WERI-Rb-1 (cell line): ENCODE data around the gene TCP11.

Experiments used
- DNase-seq: peaks from one replicate; pipeline ENCODE4 v3.0.0-alpha.2; 2020
- H3K27ac ChIP-seq: fragments of 250-450 bp; sonication (Bioruptor Pico); 2 replicates; pipeline ENCODE4 v1.5.1; 2020; ENCODE audit warnings: mild to moderate bottlenecking, moderate library complexity
- H3K27me3 ChIP-seq: fragments of 250-450 bp; sonication (Bioruptor Pico); 2 replicates; pipeline ENCODE4 v1.5.1; 2021; ENCODE audit warnings: mild to moderate bottlenecking, low read depth, moderate library complexity; ENCODE audit not compliant: insufficient read depth, severe bottlenecking
- H3K36me3 ChIP-seq: fragments of 250-450 bp; sonication (Bioruptor Pico); 2 replicates; pipeline ENCODE4 v1.5.1; 2020; ENCODE audit warnings: mild to moderate bottlenecking, moderate library complexity
- H3K4me3 ChIP-seq: 2 replicates; pipeline ENCODE4 v1.5.1; 2011; ENCODE audit warnings: low read depth, mild to moderate bottlenecking, control low read depth, low read length
- H3K9me3 ChIP-seq: fragments of 250-450 bp; sonication (Bioruptor Pico); 2 replicates; pipeline ENCODE4 v1.5.1; 2021; ENCODE audit warnings: mild to moderate bottlenecking, moderate library complexity; ENCODE audit not compliant: severe bottlenecking
- CTCF ChIP-seq: IDR thresholded peaks from 2 replicates; pipeline ENCODE4 v1.5.1; 2011; ENCODE audit warnings: low read depth, mild to moderate bottlenecking, control low read depth, inconsistent platforms, low read length

TCP11 gene

GRCh38 chr6:35176301-35177024, 35.3 kb upstream of the TCP11 start:
- no peak for DNase-seq
- TF ChIP-seq CTCF = no peak
- Histone ChIP-seq H3K27me3 (no peaks in the 10 kb centered on the region), H3K27ac (no peak overlapping the region), H3K4me3 (no peak overlapping the region), H3K36me3 (no peaks in the 10 kb centered on the region), H3K9me3 (no peaks in the 10 kb centered on the region)

GRCh38 chr6:35174501-35174900, 33.4 kb upstream of the TCP11 start:
- Histone ChIP-seq H3K27ac (no peak overlapping the region), H3K27me3 (no peaks in the 10 kb centered on the region), H3K4me3 (no peak overlapping the region), H3K9me3 (no peaks in the 10 kb centered on the region), H3K36me3 (no peaks in the 10 kb centered on the region)
- no peak for TF ChIP-seq CTCF
- DNase-seq = no peak

DNA sequence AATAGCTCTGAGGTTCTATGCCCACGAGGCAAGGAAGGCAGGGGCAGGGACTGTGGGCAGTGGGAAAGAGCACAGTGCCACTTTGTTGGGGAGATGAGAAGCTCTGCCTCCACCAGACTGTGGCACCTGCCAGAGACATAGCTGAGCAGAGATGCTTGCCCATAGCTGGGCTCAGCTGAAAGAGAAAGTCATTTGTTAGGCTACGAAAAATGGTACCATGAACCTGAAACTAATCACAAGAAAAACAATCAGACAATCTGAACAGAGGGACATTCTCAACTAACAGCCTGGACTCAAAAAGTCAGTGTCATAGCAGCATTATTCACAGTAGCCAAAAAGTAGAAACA, 32.9 kb upstream of the TCP11 start:
- no peak overlapping the region for H3K27ac ChIP-seq
- TF ChIP-seq CTCF = no peak
- DNase-seq = no peak
- no peak overlapping the region for H3K4me3 ChIP-seq
- H3K9me3 ChIP-seq = no peaks in the 10 kb centered on the region
- H3K27me3 ChIP-seq = no peaks in the 10 kb centered on the region
- no peaks in the 10 kb centered on the region for H3K36me3 ChIP-seq

DNA sequence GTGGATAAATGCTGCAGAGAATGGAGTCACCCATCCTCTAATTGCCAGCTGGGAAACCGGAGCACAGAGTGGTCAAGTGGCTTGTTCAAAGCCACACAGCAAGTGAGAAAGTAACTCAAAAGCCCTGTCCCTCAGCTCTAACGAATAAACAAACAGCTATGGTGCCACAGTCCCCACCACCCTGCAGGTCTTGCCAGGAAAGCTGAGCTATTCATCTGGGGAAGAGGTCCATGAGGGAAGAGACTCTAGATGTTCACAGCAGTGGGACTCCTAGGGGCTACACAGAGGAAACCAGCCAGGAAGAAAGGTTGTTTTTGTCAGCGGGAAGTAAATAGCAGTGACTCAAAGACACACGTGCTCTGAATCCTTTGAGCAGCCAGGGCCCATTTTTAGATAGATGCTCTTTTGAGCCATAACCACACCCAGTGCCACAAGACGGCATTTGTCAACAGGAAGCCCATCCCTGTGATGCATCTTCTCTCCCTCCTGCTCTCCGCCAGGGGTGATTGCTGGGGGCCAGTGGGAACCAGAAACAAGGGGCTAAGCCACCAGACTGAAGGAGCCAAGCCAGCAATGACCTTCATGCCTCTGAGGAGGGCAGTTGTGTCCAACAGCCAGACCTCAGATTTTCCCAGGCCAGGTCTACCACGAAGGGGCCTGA, 32.4 kb upstream of the TCP11 start:
- H3K27ac ChIP-seq = no peak overlapping the region
- no peak overlapping the region for H3K4me3 ChIP-seq
- no peak for TF ChIP-seq CTCF
- no peak for DNase-seq
- no peaks in the 10 kb centered on the region for H3K9me3 ChIP-seq
- no peaks in the 10 kb centered on the region for H3K36me3 ChIP-seq
- no peaks in the 10 kb centered on the region for H3K27me3 ChIP-seq

- H3K36me3 ChIP-seq = no peaks in the 10 kb centered on the region
- no peak for TF ChIP-seq CTCF
- no peaks in the 10 kb centered on the region for H3K9me3 ChIP-seq
- no peak for DNase-seq
- H3K4me3 ChIP-seq = no peak overlapping the region
- H3K27ac ChIP-seq = no peak overlapping the region
- H3K27me3 ChIP-seq = no peaks in the 10 kb centered on the region
Measured at GRCh38 chr6:35173044-35173426, 31.9 kb upstream of the TCP11 start.

- no peak overlapping the region for H3K4me3 ChIP-seq
- TF ChIP-seq CTCF = no peak
- DNase-seq = no peak
Measured at GRCh38 chr6:35170891-35171290, 29.8 kb upstream of the TCP11 start.

More at GRCh38 chr6:35170891-35171290, 29.8 kb upstream of the TCP11 start:
- Histone ChIP-seq H3K27ac (no peak overlapping the region), H3K27me3 (no peaks in the 10 kb centered on the region), H3K36me3 (no peaks in the 10 kb centered on the region), H3K9me3 (no peaks in the 10 kb centered on the region)
